Measurements from ENCODE around the gene TCL1A.
"Not testable (repeated sequence)": the region's sequence is repeated elsewhere in the genome, so short reads cannot be mapped to it uniquely, and the experiment has no call there.

The TCL1A gene

DNA sequence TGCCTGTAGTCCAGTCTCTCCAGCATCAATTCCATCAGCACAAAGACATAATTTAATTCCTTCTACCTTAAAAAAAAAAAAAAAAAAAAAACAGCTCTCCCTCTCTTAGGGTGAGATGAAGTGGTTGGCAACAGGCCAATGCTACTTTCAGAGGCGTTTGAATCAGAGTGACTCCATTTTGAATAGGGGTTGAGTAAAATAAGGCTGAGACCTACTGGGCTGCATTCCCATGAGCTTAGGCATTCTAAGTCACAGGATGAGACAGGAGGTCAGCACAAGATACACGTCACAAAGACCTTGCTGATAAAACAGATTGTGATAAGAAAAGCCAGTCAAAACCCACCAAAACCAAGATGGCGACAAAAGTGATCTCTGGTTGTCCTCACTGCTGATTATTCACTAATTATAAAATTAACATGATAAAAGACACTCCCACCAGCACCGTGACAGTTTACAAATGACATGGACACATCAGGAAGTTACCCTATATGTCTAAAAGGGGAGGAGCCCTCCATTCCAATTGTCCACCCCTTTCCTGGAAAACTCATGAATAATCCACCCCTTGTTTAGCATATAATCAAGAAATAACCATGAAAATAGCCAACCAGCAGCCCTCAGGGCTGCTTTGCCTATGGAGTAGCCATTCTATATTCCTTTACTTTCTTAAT, 34.6 kb downstream of the TCL1A start:
- DNase-seq (ENCODE audit: low read depth in 3 of 3, low spot score in 1 of 3) = no peak

- DNase-seq (ENCODE audit: low read depth in 3 of 3, low spot score in 1 of 3) = no peak
Measured at GRCh38 chr14:95677179-95677835, 36.6 kb downstream of the TCL1A start.

DNA sequence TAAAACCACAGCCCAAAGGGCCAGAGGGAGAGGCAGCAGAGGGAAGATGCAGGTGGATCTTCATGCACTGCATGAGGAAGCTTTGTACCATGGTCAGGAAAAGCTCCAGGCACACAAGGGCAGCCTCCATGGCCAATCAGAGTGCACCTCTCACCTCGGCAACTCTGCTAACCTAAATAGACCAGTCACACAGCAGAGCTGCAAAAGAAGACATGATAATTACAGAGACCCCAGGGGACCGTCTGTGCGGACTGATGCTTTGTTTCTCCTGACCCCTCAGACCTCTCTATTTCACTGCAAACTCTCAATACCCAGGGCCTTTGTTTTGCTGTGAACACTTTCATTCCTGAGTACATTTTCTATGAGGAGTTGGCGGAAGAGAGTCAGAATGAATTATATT, 38.4 kb downstream of the TCL1A start:
- no peak for DNase-seq (ENCODE audit: low read depth in 3 of 3, low spot score in 1 of 3)

DNA sequence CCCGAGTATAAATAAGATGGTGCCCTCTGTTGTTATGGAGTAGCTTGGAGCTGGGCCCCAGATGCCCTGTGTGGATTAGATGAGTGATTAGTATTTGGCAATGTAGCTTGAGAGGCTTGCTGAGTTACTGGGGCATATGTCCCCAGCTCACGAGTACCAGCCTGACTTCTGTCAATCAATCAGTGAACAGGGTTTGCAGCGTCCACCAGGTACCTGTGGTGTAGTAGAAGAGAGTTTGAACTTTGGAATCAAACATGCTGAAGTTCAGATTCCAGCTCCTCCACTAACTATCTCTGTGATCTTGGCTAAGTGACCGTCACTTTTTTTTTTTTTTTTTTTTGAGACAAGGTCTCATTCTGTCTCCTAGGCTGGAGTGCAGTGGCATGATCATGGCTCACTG, 39.3 kb downstream of the TCL1A start:
- no peak for DNase-seq (ENCODE audit: low read depth in 3 of 3, low spot score in 1 of 3)

DNA sequence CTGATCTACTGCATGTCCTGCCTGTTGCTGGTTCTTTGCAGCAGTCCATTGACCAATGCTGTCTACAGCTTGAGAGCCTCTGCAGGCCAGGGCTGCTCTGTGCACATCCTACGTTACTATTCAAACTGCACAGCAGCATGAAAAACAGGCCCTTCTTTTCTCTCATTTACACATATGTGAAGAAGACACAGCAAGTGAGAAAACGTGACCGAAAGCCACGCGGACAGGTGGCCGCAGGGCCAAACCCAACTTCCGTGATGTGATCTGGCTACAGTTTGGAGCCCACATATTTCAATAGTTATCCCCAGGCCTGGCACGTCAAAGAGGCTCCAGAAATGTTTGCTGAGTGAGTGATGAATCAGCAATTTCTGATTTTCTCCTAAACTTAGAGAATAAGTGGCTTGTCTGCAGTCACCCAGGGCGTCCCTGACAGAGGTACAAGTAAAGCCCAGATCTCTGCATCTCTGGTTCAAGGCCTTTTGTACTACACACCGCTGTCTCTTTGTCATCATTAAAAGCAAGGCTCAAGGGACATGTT, 45.6 kb downstream of the TCL1A start:
- no peak for DNase-seq (ENCODE audit: low read depth in 3 of 3, low spot score in 1 of 3)

DNA sequence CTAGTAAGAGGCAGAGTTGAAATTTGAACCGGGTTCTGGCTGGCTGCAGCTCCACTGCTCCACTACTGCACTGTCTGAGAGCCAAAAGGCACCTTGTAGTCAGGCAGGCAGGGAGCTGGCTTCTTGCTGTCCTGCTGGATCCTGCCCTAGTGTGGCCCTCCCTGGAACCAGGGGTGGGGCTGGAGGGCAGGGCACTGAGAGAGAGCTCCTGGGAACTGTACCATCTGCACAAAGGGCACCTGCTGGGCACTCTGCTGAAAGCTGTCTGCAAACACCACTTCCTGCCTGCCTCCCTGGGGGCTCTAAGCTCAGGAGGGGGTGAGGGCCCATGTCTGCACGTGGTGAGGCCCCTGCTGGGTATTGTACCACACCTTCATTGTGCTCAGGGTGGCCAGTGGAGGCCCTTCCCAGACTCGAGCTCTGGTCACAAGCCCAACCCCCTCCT, 46.7 kb downstream of the TCL1A start:
- DNase-seq (ENCODE audit: low read depth in 3 of 3, low spot score in 1 of 3) = no peak

GRCh38 chr14:95666450-95666849, 47.5 kb downstream of the TCL1A start:
- DNase-seq (ENCODE audit: low read depth in 3 of 3, low spot score in 1 of 3) = no peak

GRCh38 chr14:95665530-95665929, 48.4 kb downstream of the TCL1A start:
- not testable (repeated sequence) for DNase-seq (ENCODE audit: low read depth in 3 of 3, low spot score in 1 of 3)

GRCh38 chr14:95664546-95664945, 49.4 kb downstream of the TCL1A start:
- DNase-seq (ENCODE audit: low read depth in 3 of 3, low spot score in 1 of 3) = no peak

GRCh38 chr14:95664066-95664465, 49.9 kb downstream of the TCL1A start:
- no peak for DNase-seq (ENCODE audit: low read depth in 3 of 3, low spot score in 1 of 3)

GRCh38 chr14:95663226-95663797, 50.6 kb downstream of the TCL1A start:
- DNase-seq (ENCODE audit: low read depth in 3 of 3, low spot score in 1 of 3) = no peak

GRCh38 chr14:95662376-95663186, 51.3 kb downstream of the TCL1A start:
- no peak for DNase-seq (ENCODE audit: low read depth in 3 of 3, low spot score in 1 of 3)

DNA sequence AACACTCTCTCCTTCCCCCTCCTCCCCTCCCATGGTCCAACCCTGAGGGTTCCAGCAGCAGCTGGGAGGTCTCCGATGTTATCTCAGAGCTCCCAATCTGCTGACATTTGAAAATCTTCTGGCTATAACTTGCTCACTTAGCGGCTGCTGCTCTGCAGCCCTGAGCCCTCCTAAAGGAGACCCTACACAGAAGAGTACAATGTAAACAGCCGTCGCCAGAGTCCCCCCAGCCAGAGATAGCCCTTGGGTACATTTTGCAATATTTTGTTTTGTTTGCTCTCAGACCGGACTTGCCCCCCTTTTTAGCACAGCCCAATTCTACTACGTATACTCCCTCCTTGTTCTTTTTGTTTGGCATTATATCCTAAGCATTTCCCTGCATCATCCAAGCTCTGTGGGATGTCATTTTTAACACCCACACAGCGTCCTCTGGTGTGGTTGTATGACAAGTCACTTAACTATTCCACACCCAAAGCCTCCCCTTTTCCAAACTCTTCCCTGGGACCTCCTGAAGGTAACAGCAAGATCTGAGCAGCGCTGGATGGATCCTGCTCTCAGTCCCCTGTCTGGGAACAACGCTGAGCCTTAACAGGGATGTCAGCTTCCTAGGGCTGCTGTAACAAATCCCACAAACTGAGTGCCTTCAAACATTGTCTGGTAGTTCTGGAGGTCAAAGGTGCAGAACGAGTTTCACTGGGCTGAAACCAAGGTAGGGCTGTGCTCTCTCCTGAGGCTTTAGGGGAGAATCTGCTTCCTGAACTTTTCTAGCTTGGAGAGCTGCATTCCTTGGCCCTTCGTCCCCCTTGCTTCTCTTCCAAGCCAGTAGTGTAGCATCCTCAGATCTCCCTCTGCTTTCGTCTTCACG, 53.0 kb downstream of the TCL1A start:
- DNase-seq (ENCODE audit: low read depth in 3 of 3, low spot score in 1 of 3) = no peak

DNA sequence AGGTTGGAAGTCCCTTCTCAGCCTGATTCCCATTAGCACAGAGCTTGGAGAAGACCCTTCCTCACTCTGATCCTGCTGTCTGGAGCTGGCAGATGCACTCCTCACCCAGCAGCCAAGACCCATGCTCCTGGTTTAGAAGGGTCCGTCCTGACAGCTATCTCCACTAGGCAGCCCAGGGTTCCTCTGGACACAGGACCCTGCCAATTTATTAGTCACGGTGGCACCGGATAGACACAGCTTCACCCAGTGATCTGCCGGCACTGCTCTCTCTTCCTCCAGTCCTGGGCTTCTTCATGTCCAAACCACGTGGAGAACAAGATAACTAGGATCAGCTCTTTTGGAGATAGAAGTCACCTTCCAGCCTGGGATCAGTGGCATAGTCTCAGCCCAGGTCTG, 53.9 kb downstream of the TCL1A start:
- no peak for DNase-seq (ENCODE audit: low read depth in 3 of 3, low spot score in 1 of 3)

Data from stimulated activated CD4-positive, alpha-beta T cell treated with anti-CD3 and anti-CD28 coated beads, TNF-alpha, amount 100 ng/mL, for 1 hour (primary cell).